Keratinocyte (primary cell): ENCODE measurements around the gene RGSL1. TPM values are rescaled to one million over a fixed set of nuclear protein-coding genes. Genes with fewer than 3 reads are reported as not detected.

ENCODE experiments used
- DNase-seq: peaks from one replicate; pipeline ENCODE4 v3.0.0-alpha.2; 2011; ENCODE audit warnings: low read depth, missing footprints, low spot score
- FAIRE-seq: peaks from 2 replicates; lab custom pipeline; 2011; peaks lifted over from hg19 to GRCh38; lab: Jason Lieb, UNC
- H2AFZ ChIP-seq: 2 replicates; pipeline ENCODE4 v1.6.0; 2012; ENCODE audit warnings: low read length, control low read depth, inconsistent platforms; ENCODE audit not compliant: control insufficient read depth
- H3K27ac ChIP-seq: 2 replicates; pipeline ENCODE4 v1.5.1; 2011; ENCODE audit warnings: low read length; ENCODE audit not compliant: control insufficient read depth, insufficient read depth
- H3K27me3 ChIP-seq: 3 replicates; pipeline ENCODE4 v1.6.0; 2011; ENCODE audit warnings: low read length; ENCODE audit not compliant: control insufficient read depth, insufficient read depth; ENCODE audit errors: extremely low read depth
- H3K36me3 ChIP-seq, 2 experiments: 2 replicates in 1 of 2; 3 replicates in 1 of 2; pipeline ENCODE4 v1.5.1; 2011; ENCODE audit warnings: low read length in 2 of 2, mild to moderate bottlenecking in 1 of 2; ENCODE audit not compliant: control insufficient read depth in 2 of 2, insufficient read depth in 2 of 2; ENCODE audit errors: extremely low read depth in 1 of 2
- H3K4me1 ChIP-seq: 3 replicates; pipeline ENCODE4 v1.5.1; 2011; ENCODE audit warnings: low read length; ENCODE audit not compliant: control insufficient read depth, insufficient read depth; ENCODE audit errors: extremely low read depth
- H3K4me2 ChIP-seq: 3 replicates; pipeline ENCODE4 v1.6.0; 2011; ENCODE audit warnings: low read depth, low read length; ENCODE audit not compliant: control insufficient read depth, insufficient read depth; ENCODE audit errors: extremely low read depth
- H3K4me3 ChIP-seq, 3 experiments: fragments of 200-600 bp in 1 of 3; sonication (generic) in 1 of 3; 2 replicates in 2 of 3; 3 replicates in 1 of 3; pipeline ENCODE4 v1.5.1; 2011 to 2016; ENCODE audit warnings: low read length in 3 of 3, mild to moderate bottlenecking in 3 of 3, control low read depth in 2 of 3, inconsistent platforms in 1 of 3, low read depth in 1 of 3, mixed read lengths in 1 of 3, mixed run types in 1 of 3, moderate library complexity in 1 of 3; ENCODE audit not compliant: control insufficient read depth in 2 of 3, insufficient read depth in 2 of 3; ENCODE audit errors: extremely low read depth in 1 of 3
- H3K79me2 ChIP-seq: 2 replicates; pipeline ENCODE4 v1.6.0; 2012; ENCODE audit warnings: low read length; ENCODE audit not compliant: control insufficient read depth, insufficient read depth
- H3K9ac ChIP-seq: 3 replicates; pipeline ENCODE4 v1.6.0; 2011; ENCODE audit warnings: low read length; ENCODE audit not compliant: control insufficient read depth, insufficient read depth; ENCODE audit errors: extremely low read depth
- H3K9me1 ChIP-seq: 3 replicates; pipeline ENCODE4 v1.6.0; 2011; ENCODE audit warnings: low read length; ENCODE audit not compliant: control insufficient read depth, insufficient read depth; ENCODE audit errors: extremely low read depth
- H3K9me3 ChIP-seq: 2 replicates; pipeline ENCODE4 v1.5.1; 2012; ENCODE audit warnings: low read depth, low read length; ENCODE audit not compliant: control insufficient read depth
- H4K20me1 ChIP-seq: 3 replicates; pipeline ENCODE4 v1.6.0; 2011; ENCODE audit warnings: low read length; ENCODE audit not compliant: control insufficient read depth, insufficient read depth; ENCODE audit errors: extremely low read depth
- EZH2 ChIP-seq: IDR thresholded peaks from one replicate; pipeline ENCODE4 v1.6.1; 2012; ENCODE audit warnings: inconsistent platforms, mild to moderate bottlenecking, low read length, moderate library complexity
- dilution Hi-C: fragments of 300-500 bp; cut with MboI; formaldehyde crosslinking; loops from one replicate; pipeline ENCODE4 v1.7.0; 2020; ENCODE audit warnings: low sequenced_read_pairs; ENCODE audit not compliant: extremely low pct_ligation_motif_present
- polyA plus RNA-seq, 5 experiments: library from polyadenylated mRNA; depleted of rRNA in 3 of 5; stranded (reverse) in 3 of 5; stranded (forward) in 1 of 5; unstranded in 1 of 5; fragments of >200 nt; gene quantifications; 1 replicate in 1 of 5; 2 replicates in 3 of 5; 3 replicates in 1 of 5; pipeline versions ENCODE4 v1.2.1 to v1.2.3, GENCODE V29; 2011 to 2012; ENCODE audit warnings: missing spikeins in 2 of 5, low read depth in 1 of 5, low replicate concordance in 1 of 5
- TF ChIP-seq, protein P1 (sequence below), 3 experiments: IDR thresholded peaks in 1 of 3; conservative IDR thresholded peaks in 1 of 3; optimal IDR thresholded peaks in 1 of 3; 2 replicates in 2 of 3; 3 replicates in 1 of 3; pipeline versions ENCODE3 to v1.5.1; 2011; ENCODE audit warnings: low read length in 3 of 3, mild to moderate bottlenecking in 3 of 3, moderate library complexity in 2 of 3, control low read depth in 1 of 3, inconsistent platforms in 1 of 3; ENCODE audit not compliant: insufficient read depth in 2 of 3; ENCODE audit errors: extremely low read depth in 1 of 3

Gene RGSL1
- polyA plus RNA-seq, 1 donor (not counting 4 experiments of a cell fraction or from before 2014, with no cell fraction given): not detected

DNA sequence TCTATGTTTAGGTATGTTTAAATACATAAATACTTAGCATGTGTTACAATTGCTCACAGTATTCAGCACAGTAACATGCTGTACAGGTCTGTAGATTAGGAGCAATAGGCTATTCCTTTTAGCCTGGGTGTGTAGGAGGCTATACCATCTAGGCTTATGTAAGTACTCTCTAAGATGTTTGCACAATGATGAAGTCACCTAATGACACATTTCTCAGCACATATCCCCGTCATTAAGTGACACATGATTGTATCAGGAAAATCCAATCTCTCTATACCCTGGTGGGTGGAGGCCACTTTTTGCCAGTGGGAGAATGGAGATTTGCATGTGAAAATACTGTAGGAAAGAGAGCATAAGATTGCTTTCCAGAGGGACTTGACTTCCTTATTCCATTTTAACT lies 43.9 kb upstream of the RGSL1 start:
- Histone ChIP-seq H3K79me2 (no peaks in the 10 kb centered on the region), H3K9me1 (no peaks in the 10 kb centered on the region), H4K20me1 (no peaks in the 10 kb centered on the region), H3K27ac (no peak overlapping the region), H3K27me3 (no peaks in the 10 kb centered on the region), H3K4me1 (no peaks in the 10 kb centered on the region), H3K4me3 (no peak overlapping the region), H3K36me3 (no peaks in the 10 kb centered on the region), H3K9ac (no peak overlapping the region), H2AFZ (no peak overlapping the region), H3K4me2 (no peak overlapping the region), H3K9me3 (peaks cover 4% of the 10 kb centered on the region)
- dilution Hi-C loops: no loop called here
- DNase-seq (no peak), FAIRE-seq (no peak)
- TF ChIP-seq, protein P1, sequence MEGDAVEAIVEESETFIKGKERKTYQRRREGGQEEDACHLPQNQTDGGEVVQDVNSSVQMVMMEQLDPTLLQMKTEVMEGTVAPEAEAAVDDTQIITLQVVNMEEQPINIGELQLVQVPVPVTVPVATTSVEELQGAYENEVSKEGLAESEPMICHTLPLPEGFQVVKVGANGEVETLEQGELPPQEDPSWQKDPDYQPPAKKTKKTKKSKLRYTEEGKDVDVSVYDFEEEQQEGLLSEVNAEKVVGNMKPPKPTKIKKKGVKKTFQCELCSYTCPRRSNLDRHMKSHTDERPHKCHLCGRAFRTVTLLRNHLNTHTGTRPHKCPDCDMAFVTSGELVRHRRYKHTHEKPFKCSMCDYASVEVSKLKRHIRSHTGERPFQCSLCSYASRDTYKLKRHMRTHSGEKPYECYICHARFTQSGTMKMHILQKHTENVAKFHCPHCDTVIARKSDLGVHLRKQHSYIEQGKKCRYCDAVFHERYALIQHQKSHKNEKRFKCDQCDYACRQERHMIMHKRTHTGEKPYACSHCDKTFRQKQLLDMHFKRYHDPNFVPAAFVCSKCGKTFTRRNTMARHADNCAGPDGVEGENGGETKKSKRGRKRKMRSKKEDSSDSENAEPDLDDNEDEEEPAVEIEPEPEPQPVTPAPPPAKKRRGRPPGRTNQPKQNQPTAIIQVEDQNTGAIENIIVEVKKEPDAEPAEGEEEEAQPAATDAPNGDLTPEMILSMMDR (optimal IDR thresholded peaks at IDR 0.05 in 1 of 3, IDR thresholded peaks at IDR 0.05 in 1 of 3, conservative IDR thresholded peaks at IDR 0.05 in 1 of 3; ENCODE audit: extremely low read depth in 1 of 3, insufficient read depth in 2 of 3, low read length in 3 of 3): no peak
- no peak for TF ChIP-seq EZH2

DNA sequence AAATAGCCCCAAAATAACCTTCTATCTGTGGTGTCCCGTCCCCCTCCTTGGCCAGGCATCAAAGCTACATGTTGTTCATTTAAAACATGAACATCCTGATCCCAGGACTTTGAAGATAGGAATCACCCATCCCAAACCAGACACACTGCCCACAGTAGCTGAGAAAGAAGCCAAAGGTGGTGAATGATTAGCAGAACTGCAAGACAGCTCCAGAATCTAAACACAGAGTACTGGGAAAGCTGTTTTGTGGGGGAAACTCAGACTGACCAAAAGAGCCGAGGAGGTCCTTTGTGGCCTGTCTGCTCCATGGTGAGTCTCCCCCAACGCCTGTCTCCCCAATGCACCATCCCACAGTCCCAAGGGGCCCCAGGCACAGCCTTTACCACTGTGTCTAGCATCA lies 42.2 kb upstream of the RGSL1 start:
- no peak overlapping the region for H2AFZ ChIP-seq
- no peaks in the 10 kb centered on the region for H3K9me1 ChIP-seq
- DNase-seq (no peak), FAIRE-seq (no peak)
- H4K20me1 ChIP-seq: no peaks in the 10 kb centered on the region
- no peak overlapping the region for H3K4me2 ChIP-seq
- dilution Hi-C loops: no loop called here
- H3K27ac ChIP-seq: no peak overlapping the region
- no peaks in the 10 kb centered on the region for H3K4me1 ChIP-seq
- no peaks in the 10 kb centered on the region for H3K79me2 ChIP-seq
- no peaks in the 10 kb centered on the region for H3K36me3 ChIP-seq
- no peak overlapping the region for H3K4me3 ChIP-seq
- no peak overlapping the region for H3K9ac ChIP-seq
- TF ChIP-seq EZH2: no peak
- TF ChIP-seq, protein P1 (optimal IDR thresholded peaks at IDR 0.05 in 1 of 3, IDR thresholded peaks at IDR 0.05 in 1 of 3, conservative IDR thresholded peaks at IDR 0.05 in 1 of 3; ENCODE audit: extremely low read depth in 1 of 3, insufficient read depth in 2 of 3, low read length in 3 of 3): no peak
- H3K27me3 ChIP-seq: no peaks in the 10 kb centered on the region
- peaks cover 4% of the 10 kb centered on the region for H3K9me3 ChIP-seq
